ENCODE results near the gene KRTAP5-9.

DNA sequence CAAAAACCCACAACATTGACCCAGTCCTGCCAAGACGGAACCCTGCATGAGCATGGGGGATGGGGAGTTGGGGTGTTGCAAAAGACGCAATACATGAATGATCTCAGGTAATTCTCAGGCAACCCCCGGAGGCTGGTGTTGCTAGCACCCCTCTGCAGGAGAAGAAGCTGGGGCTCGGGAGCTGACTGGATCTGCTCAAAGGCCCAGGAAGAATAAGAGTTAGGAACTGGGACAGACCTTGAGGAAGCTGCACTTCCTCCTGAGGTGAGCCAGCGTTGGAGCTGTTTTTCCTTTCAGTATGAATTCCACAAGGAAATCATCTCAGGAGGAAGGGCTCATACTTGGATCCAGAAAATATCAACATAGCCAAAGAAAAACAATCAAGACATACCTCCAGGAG is at the start of gene KRTAP5-9:
- no peak for TF ChIP-seq POLR2A (IDR thresholded peaks at IDR 0.05; ENCODE audit: low read depth, low read length)
- no peak for TF ChIP-seq POLR2AphosphoS5 (IDR thresholded peaks at IDR 0.05; ENCODE audit: low read depth, low read length)
- TF ChIP-seq TAF1 (IDR thresholded peaks at IDR 0.05; ENCODE audit: low read depth, low read length), result no peak
- no peak for TF ChIP-seq SPI1 (IDR thresholded peaks at IDR 0.05; ENCODE audit: low read depth, low read length)
- TF ChIP-seq PAX5 (IDR thresholded peaks at IDR 0.05; ENCODE audit: insufficient read depth, low read length, severe bottlenecking), result no peak
- no peak for TF ChIP-seq POU2F2 (IDR thresholded peaks at IDR 0.05; ENCODE audit: low read depth, low read length)
